A549 (cell line): ENCODE data around the gene ACYP2. TPM values are rescaled to one million over a fixed set of nuclear protein-coding genes. Genes with fewer than 3 reads are reported as not detected.

ENCODE experiments used
- ATAC-seq, 2 experiments: fragments of 200-7000 bp in 1 of 2; fragments of >200 bp in 1 of 2; cut with Nextera tagmentation in 1 of 2; cut with Tn5 transposase in 1 of 2; 3 replicates each; pipeline versions ENCODE4 v1.8.0 to v1.9.1; 2018 to 2020; ENCODE audit warnings: mild to moderate bottlenecking in 1 of 2, moderate library complexity in 1 of 2
- CTCF ChIA-PET: fragments of 300-600 bp; sonication (Branson Sonifier 250); formaldehyde crosslinking; extraction: SDS; loops from one replicate; lab custom pipeline; 2021; ENCODE audit warnings: antibody characterized with exemption, inconsistent platforms; lab: Yijun Ruan, JAX
- POLR2A ChIA-PET: fragments of 350-600 bp; formaldehyde crosslinking; extraction: SDS; loops from one replicate; lab custom pipeline; 2021; ENCODE audit warnings: antibody characterized with exemption, inconsistent platforms; lab: Yijun Ruan, JAX
- DNase-seq, 2 experiments: peaks; one replicate each; pipeline versions ENCODE4 v3.0.0 to v3.0.0-alpha.2; 2011 to 2016; ENCODE audit warnings: low read depth in 1 of 2, low spot score in 1 of 2
- FAIRE-seq: peaks from 2 replicates; lab custom pipeline; 2011; peaks lifted over from hg19 to GRCh38; lab: Jason Lieb, UNC
- H3K27ac ChIP-seq, 2 experiments: fragments of >200 bp; sonication (Bioruptor Twin); formaldehyde crosslinking; 3 replicates each; pipeline ENCODE4 v1.5.1; 2016 to 2017
- H3K4me1 ChIP-seq: fragments of >200 bp; sonication (Bioruptor Twin); formaldehyde crosslinking; 3 replicates; pipeline ENCODE4 v1.6.1; 2016
- H3K4me2 ChIP-seq: fragments of >200 bp; sonication (Bioruptor Twin); formaldehyde crosslinking; 3 replicates; pipeline ENCODE4 v1.6.1; 2016
- H3K4me3 ChIP-seq: fragments of >200 bp; sonication (Bioruptor Twin); formaldehyde crosslinking; 3 replicates; pipeline ENCODE4 v1.5.1; 2016
- H3K9me3 ChIP-seq: fragments of >200 bp; sonication (Bioruptor Twin); formaldehyde crosslinking; 3 replicates; pipeline ENCODE4 v1.6.1; 2016
- ATOH8 ChIP-seq: fragments of 250-450 bp; sonication (Bioruptor Pico); IDR thresholded peaks from 2 replicates; pipeline ENCODE4 v1.5.0; 2020; ENCODE audit warnings: low read depth, mild to moderate bottlenecking, moderate library complexity
- CBX2 ChIP-seq: fragments of 200-600 bp; sonication (generic); IDR thresholded peaks from 2 replicates; pipeline ENCODE4 v1.6.1; 2016; ENCODE audit warnings: low read depth, mild to moderate bottlenecking, borderline replicate concordance
- ESRRA ChIP-seq: fragments of 150-350 bp; IDR thresholded peaks from 2 replicates; pipeline ENCODE4 v1.6.1; 2014; ENCODE audit warnings: mild to moderate bottlenecking, low read length, borderline replicate concordance
- FOXS1 ChIP-seq: fragments of 250-450 bp; sonication (Bioruptor Pico); IDR thresholded peaks from 2 replicates; pipeline ENCODE4 v1.5.0; 2020; ENCODE audit warnings: mild to moderate bottlenecking, moderate library complexity
- HDAC2 ChIP-seq: fragments of 200-600 bp; sonication (generic); IDR thresholded peaks from 2 replicates; pipeline ENCODE4 v1.6.1; 2016
- HES2 ChIP-seq: fragments of >200 bp; sonication (Bioruptor Twin); formaldehyde crosslinking; IDR thresholded peaks from 2 replicates; pipeline ENCODE4 v1.6.1; 2016
- HOXA7 ChIP-seq: fragments of 250-450 bp; sonication (Bioruptor Pico); IDR thresholded peaks from 2 replicates; pipeline ENCODE4 v1.5.0; 2020; ENCODE audit warnings: mild to moderate bottlenecking, moderate library complexity
- JUNB ChIP-seq: fragments of >200 bp; sonication (Bioruptor Twin); formaldehyde crosslinking; IDR thresholded peaks from 2 replicates; pipeline ENCODE4 v1.6.1; 2016
- KDM1A ChIP-seq: fragments of 200-600 bp; sonication (generic); IDR thresholded peaks from 2 replicates; pipeline ENCODE4 v1.6.1; 2016; ENCODE audit warnings: low read depth, mild to moderate bottlenecking
- MAX ChIP-seq: IDR thresholded peaks from 2 replicates; pipeline ENCODE4 v1.6.1; 2012
- MYC ChIP-seq: IDR thresholded peaks from 2 replicates; pipeline ENCODE4 v1.6.1; 2012; ENCODE audit warnings: mild to moderate bottlenecking, inconsistent platforms, low read length, improper control_type of control experiment, borderline replicate concordance
- NPAS2 ChIP-seq: fragments of 250-450 bp; sonication (Bioruptor Pico); IDR thresholded peaks from 2 replicates; pipeline ENCODE4 v1.8.0; 2022; ENCODE audit warnings: mild to moderate bottlenecking, moderate library complexity, borderline replicate concordance
- NR3C1 ChIP-seq: fragments of >200 bp; sonication (Bioruptor Twin); formaldehyde crosslinking; IDR thresholded peaks from 3 replicates; pipeline ENCODE4 v1.6.1; 2017
- POLR2AphosphoS2 ChIP-seq: conservative IDR thresholded peaks from 2 replicates; pipeline ENCODE4 v1.6.1; 2012; ENCODE audit warnings: low read length, improper control_type of control experiment, inconsistent platforms
- RARB ChIP-seq: fragments of 250-450 bp; sonication (Bioruptor Pico); IDR thresholded peaks from 2 replicates; pipeline ENCODE4 v1.8.0; 2021; ENCODE audit warnings: mild to moderate bottlenecking, moderate library complexity
- RCOR1 ChIP-seq: fragments of 150-350 bp; IDR thresholded peaks from 2 replicates; pipeline ENCODE4 v1.6.1; 2014; ENCODE audit warnings: antibody characterized with exemption, low read length, low read depth
- RFX5 ChIP-seq: fragments of 450-650 bp; IDR thresholded peaks from 2 replicates; pipeline ENCODE4 v1.7.1; 2014; ENCODE audit warnings: antibody characterized with exemption, mild to moderate bottlenecking, moderate library complexity
- RNF2 ChIP-seq: fragments of 200-600 bp; sonication (generic); IDR thresholded peaks from 2 replicates; pipeline ENCODE4 v1.6.1; 2016; ENCODE audit warnings: low read depth, mild to moderate bottlenecking, antibody characterized with exemption, moderate library complexity, borderline replicate concordance
- TFCP2L1 ChIP-seq: fragments of 250-450 bp; sonication (Bioruptor Pico); IDR thresholded peaks from 2 replicates; pipeline ENCODE4 v1.5.0; 2021; ENCODE audit warnings: mild to moderate bottlenecking
- ZC3H11A ChIP-seq: fragments of 450-650 bp; IDR thresholded peaks from 2 replicates; pipeline ENCODE4 v1.6.1; 2014; ENCODE audit warnings: antibody characterized with exemption, mild to moderate bottlenecking
- ZNF302 ChIP-seq: fragments of 250-450 bp; sonication (Bioruptor Pico); IDR thresholded peaks from 2 replicates; pipeline ENCODE4 v1.9.0; 2021; ENCODE audit warnings: inconsistent platforms, mild to moderate bottlenecking, moderate library complexity
- WGBS: methylation state at CpG from one replicate; pipeline ENCODE4 v1.1.6; 2017; ENCODE audit errors: missing lambda C conversion rate; 5-methylcytosine and 5-hydroxymethylcytosine counted together
- polyA plus RNA-seq, 4 experiments: library from polyadenylated mRNA; depleted of rRNA in 3 of 4; stranded (reverse); fragments of >200 nt; fragmentation: RNase III in 1 of 4; extraction: RNeasy Plus Mini Kit Qiagen cat#74134 plus additional on column Dnase treatment in 1 of 4; gene quantifications; 2 replicates in 3 of 4; 3 replicates in 1 of 4; pipeline ENCODE4 v1.2.3, GENCODE V29; 2011 to 2017
- TF ChIP-seq, protein P1 (sequence below): fragments of 200-600 bp; sonication (generic); IDR thresholded peaks from 2 replicates; pipeline ENCODE4 v1.6.1; 2016; ENCODE audit warnings: antibody characterized with exemption, mild to moderate bottlenecking, moderate library complexity
- TF ChIP-seq, protein P2 (sequence below): IDR thresholded peaks from 2 replicates; pipeline ENCODE4 v1.6.1; 2012

ACYP2 gene
- polyA plus RNA-seq, 2 of the 4 experiments (the other 2 are of a cell fraction), result 10.0 to 11.4 TPM

GRCh38 chr2:54313147-54313546 lies 197.7 kb downstream of the ACYP2 start:
- H3K4me2 ChIP-seq, result no peak overlapping the region

DNA sequence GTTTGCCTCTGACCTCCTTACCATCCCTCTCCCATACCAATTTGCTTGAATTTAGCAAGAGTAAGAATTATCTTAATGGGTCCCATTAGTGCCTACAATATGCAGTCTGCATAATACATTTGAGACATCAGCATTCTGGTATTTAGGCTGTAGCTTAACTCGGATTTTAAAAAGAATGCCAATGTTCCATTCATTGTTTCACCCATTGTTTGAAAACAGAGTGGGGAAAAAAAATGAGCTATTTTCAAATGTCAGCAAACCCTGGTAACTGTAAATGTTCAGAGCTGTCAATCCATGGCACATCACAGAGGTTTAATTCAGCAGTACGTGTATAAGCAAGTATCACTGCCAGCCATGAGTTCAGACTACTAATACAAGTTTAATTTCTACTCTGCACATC lies 202.6 kb downstream of the ACYP2 start:
- H3K4me1 ChIP-seq, result no peaks in the 10 kb centered on the region
- no peak overlapping the region for H3K27ac ChIP-seq
- CTCF ChIA-PET, result interaction anchor here (1.2 to 1.4 kb wide), 2 partner anchors 10 to 23 kb away, joined by 3 to 6 read pairs; no protein-coding TSS in a partner anchor
- FAIRE-seq (peak; percentile 56), DNase-seq (no peak), ATAC-seq (no peak)
- H3K9me3 ChIP-seq, result no peaks in the 10 kb centered on the region
- POLR2A ChIA-PET, result no interaction called here
- 15% methylated on average over 2 of the region's 2 CpGs for WGBS
- TF ChIP-seq HDAC2 (no peak), MYC (no peak), JUNB (no peak), POLR2AphosphoS2 (no peak), FOXS1 (no peak), HOXA7 (CRISPR knock-in tag) (no peak), NPAS2 (CRISPR knock-in tag) (no peak), RNF2 (no peak), MAX (no peak), NR3C1 (no peak), RCOR1 (no peak), ESRRA (no peak), KDM1A (no peak), ZC3H11A (no peak), ZNF302 (CRISPR knock-in tag) (no peak)
- TF ChIP-seq, protein P1, sequence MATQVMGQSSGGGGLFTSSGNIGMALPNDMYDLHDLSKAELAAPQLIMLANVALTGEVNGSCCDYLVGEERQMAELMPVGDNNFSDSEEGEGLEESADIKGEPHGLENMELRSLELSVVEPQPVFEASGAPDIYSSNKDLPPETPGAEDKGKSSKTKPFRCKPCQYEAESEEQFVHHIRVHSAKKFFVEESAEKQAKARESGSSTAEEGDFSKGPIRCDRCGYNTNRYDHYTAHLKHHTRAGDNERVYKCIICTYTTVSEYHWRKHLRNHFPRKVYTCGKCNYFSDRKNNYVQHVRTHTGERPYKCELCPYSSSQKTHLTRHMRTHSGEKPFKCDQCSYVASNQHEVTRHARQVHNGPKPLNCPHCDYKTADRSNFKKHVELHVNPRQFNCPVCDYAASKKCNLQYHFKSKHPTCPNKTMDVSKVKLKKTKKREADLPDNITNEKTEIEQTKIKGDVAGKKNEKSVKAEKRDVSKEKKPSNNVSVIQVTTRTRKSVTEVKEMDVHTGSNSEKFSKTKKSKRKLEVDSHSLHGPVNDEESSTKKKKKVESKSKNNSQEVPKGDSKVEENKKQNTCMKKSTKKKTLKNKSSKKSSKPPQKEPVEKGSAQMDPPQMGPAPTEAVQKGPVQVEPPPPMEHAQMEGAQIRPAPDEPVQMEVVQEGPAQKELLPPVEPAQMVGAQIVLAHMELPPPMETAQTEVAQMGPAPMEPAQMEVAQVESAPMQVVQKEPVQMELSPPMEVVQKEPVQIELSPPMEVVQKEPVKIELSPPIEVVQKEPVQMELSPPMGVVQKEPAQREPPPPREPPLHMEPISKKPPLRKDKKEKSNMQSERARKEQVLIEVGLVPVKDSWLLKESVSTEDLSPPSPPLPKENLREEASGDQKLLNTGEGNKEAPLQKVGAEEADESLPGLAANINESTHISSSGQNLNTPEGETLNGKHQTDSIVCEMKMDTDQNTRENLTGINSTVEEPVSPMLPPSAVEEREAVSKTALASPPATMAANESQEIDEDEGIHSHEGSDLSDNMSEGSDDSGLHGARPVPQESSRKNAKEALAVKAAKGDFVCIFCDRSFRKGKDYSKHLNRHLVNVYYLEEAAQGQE, result no peak
- TF ChIP-seq, protein P2, sequence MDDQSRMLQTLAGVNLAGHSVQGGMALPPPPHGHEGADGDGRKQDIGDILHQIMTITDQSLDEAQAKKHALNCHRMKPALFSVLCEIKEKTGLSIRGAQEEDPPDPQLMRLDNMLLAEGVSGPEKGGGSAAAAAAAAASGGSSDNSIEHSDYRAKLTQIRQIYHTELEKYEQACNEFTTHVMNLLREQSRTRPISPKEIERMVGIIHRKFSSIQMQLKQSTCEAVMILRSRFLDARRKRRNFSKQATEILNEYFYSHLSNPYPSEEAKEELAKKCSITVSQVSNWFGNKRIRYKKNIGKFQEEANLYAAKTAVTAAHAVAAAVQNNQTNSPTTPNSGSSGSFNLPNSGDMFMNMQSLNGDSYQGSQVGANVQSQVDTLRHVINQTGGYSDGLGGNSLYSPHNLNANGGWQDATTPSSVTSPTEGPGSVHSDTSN, result no peak
- H3K4me3 ChIP-seq, result no peak overlapping the region
- no peak overlapping the region for H3K4me2 ChIP-seq

More at GRCh38 chr2:54313147-54313546, 197.7 kb downstream of the ACYP2 start:
- no peak for FAIRE-seq
- no peaks in the 10 kb centered on the region for H3K4me1 ChIP-seq
- no peak overlapping the region for H3K4me3 ChIP-seq
- no peak for DNase-seq
- WGBS, result 46% methylated on average over 9 of the region's 10 CpGs
- no peak overlapping the region for H3K27ac ChIP-seq
- TF ChIP-seq CBX2 (no peak), ATOH8 (no peak), RFX5 (no peak), TFCP2L1 (no peak), RARB (CRISPR knock-in tag) (no peak), HES2 (no peak)
- TF ChIP-seq, protein P2, result no peak
- CTCF ChIA-PET, result no interaction called here
- H3K9me3 ChIP-seq, result no peaks in the 10 kb centered on the region
- POLR2A ChIA-PET, result no interaction called here
- ATAC-seq, result no peak
